SJCRH30 (cell line): Measurements from ENCODE around the gene DOCK4. TPM values are rescaled to one million over a fixed set of nuclear protein-coding genes. Genes with fewer than 3 reads are reported as not detected.

ENCODE experiments used
- DNase-seq, 2 experiments: peaks; one replicate each; pipeline ENCODE4 v3.0.0-alpha.2; 2015 to 2020
- H3K27ac ChIP-seq: fragments of 250-450 bp; sonication (Bioruptor Pico); 2 replicates; pipeline ENCODE4 v1.5.1; 2020; ENCODE audit warnings: mild to moderate bottlenecking, moderate library complexity
- H3K27me3 ChIP-seq: fragments of 250-450 bp; sonication (Bioruptor Pico); 2 replicates; pipeline ENCODE4 v1.5.1; 2020; ENCODE audit warnings: mild to moderate bottlenecking, moderate library complexity
- H3K36me3 ChIP-seq: fragments of 250-450 bp; sonication (Bioruptor Pico); 2 replicates; pipeline ENCODE4 v1.5.1; 2020; ENCODE audit warnings: mild to moderate bottlenecking, moderate library complexity
- H3K4me1 ChIP-seq: fragments of 250-450 bp; sonication (Bioruptor Pico); 2 replicates; pipeline ENCODE4 v1.5.1; 2020; ENCODE audit warnings: mild to moderate bottlenecking, moderate library complexity
- H3K4me3 ChIP-seq: fragments of 250-450 bp; sonication (Bioruptor Pico); 2 replicates; pipeline ENCODE4 v1.5.1; 2020; ENCODE audit warnings: mild to moderate bottlenecking, moderate library complexity
- H3K9me3 ChIP-seq: fragments of 250-450 bp; sonication (Bioruptor Pico); replicated peaks from 2 replicates; pipeline ENCODE4 v1.5.1; 2020; ENCODE audit warnings: mild to moderate bottlenecking, moderate library complexity
- total RNA-seq: library from RNA; depleted of rRNA; stranded (reverse); fragments of >200 nt; shearing (Covaris generic); gene quantifications from 2 replicates; pipeline ENCODE4 v1.2.3, GENCODE V29; 2014

Gene DOCK4
- total RNA-seq, 1 experiment from 2014 or later: 11.4 TPM

GRCh38 chr7:111855842-111856227 lies 350.4 kb downstream of the DOCK4 start:
- no peak for DNase-seq
- H3K36me3 ChIP-seq: no peaks in the 10 kb centered on the region
- no peaks in the 10 kb centered on the region for H3K4me1 ChIP-seq
- H3K27me3 ChIP-seq: no peaks in the 10 kb centered on the region
- H3K27ac ChIP-seq: no peak overlapping the region
- no peak overlapping the region for H3K4me3 ChIP-seq
- H3K9me3 ChIP-seq: 0 out of 2 replicates have a peak, but pooled peaks cover under 1% of the 10 kb centered on the region

GRCh38 chr7:111855161-111855841 lies 350.9 kb downstream of the DOCK4 start:
- Histone ChIP-seq H3K4me1 (no peaks in the 10 kb centered on the region), H3K9me3 (0 out of 2 replicates have a peak, but pooled peaks cover 2% of the 10 kb centered on the region), H3K36me3 (no peaks in the 10 kb centered on the region), H3K27ac (no peak overlapping the region), H3K4me3 (no peak overlapping the region), H3K27me3 (no peaks in the 10 kb centered on the region)
- DNase-seq: peak; percentile 9 to 57

GRCh38 chr7:111853201-111853990 lies 352.8 kb downstream of the DOCK4 start:
- no peak overlapping the region for H3K4me3 ChIP-seq
- H3K4me1 ChIP-seq: no peaks in the 10 kb centered on the region
- H3K36me3 ChIP-seq: no peaks in the 10 kb centered on the region
- no peaks in the 10 kb centered on the region for H3K27me3 ChIP-seq
- DNase-seq: no peak
- 0 out of 2 replicates have a peak, but pooled peaks cover 2% of the 10 kb centered on the region for H3K9me3 ChIP-seq
- no peak overlapping the region for H3K27ac ChIP-seq

- Histone ChIP-seq H3K4me3 (no peak overlapping the region), H3K27ac (no peak overlapping the region), H3K27me3 (no peaks in the 10 kb centered on the region), H3K9me3 (0 out of 2 replicates have a peak, but pooled peaks cover 2% of the 10 kb centered on the region), H3K36me3 (no peaks in the 10 kb centered on the region), H3K4me1 (no peaks in the 10 kb centered on the region)
- no peak for DNase-seq
Observed at GRCh38 chr7:111852081-111852480, 354.1 kb downstream of the DOCK4 start.

GRCh38 chr7:111846898-111847297 lies 359.3 kb downstream of the DOCK4 start:
- Histone ChIP-seq H3K9me3 (0 out of 2 replicates have a peak, but pooled peaks cover 2% of the 10 kb centered on the region), H3K27me3 (no peaks in the 10 kb centered on the region), H3K4me1 (no peaks in the 10 kb centered on the region), H3K27ac (no peak overlapping the region), H3K36me3 (no peaks in the 10 kb centered on the region), H3K4me3 (no peak overlapping the region)
- no peak for DNase-seq

- no peak overlapping the region for H3K4me3 ChIP-seq
- H3K27ac ChIP-seq: no peak overlapping the region
- H3K9me3 ChIP-seq: 0 out of 2 replicates have a peak, but pooled peaks cover 2% of the 10 kb centered on the region
- H3K36me3 ChIP-seq: no peaks in the 10 kb centered on the region
- H3K4me1 ChIP-seq: no peaks in the 10 kb centered on the region
- no peak for DNase-seq
- no peaks in the 10 kb centered on the region for H3K27me3 ChIP-seq
Observed at GRCh38 chr7:111845853-111846252, 360.3 kb downstream of the DOCK4 start.

GRCh38 chr7:111844904-111845671 lies 361.1 kb downstream of the DOCK4 start:
- Histone ChIP-seq H3K4me1 (no peaks in the 10 kb centered on the region), H3K27me3 (no peaks in the 10 kb centered on the region), H3K36me3 (no peaks in the 10 kb centered on the region), H3K27ac (no peak overlapping the region), H3K9me3 (no peaks in the 10 kb centered on the region), H3K4me3 (no peak overlapping the region)
- DNase-seq: no peak

- H3K27me3 ChIP-seq: no peaks in the 10 kb centered on the region
- no peaks in the 10 kb centered on the region for H3K9me3 ChIP-seq
- H3K36me3 ChIP-seq: no peaks in the 10 kb centered on the region
- DNase-seq: no peak
- no peaks in the 10 kb centered on the region for H3K4me1 ChIP-seq
- no peak overlapping the region for H3K4me3 ChIP-seq
- H3K27ac ChIP-seq: no peak overlapping the region
Observed at GRCh38 chr7:111842491-111842890, 363.7 kb downstream of the DOCK4 start.

- no peak for DNase-seq
- no peak overlapping the region for H3K4me3 ChIP-seq
- no peaks in the 10 kb centered on the region for H3K36me3 ChIP-seq
Observed at GRCh38 chr7:111841596-111842205, 364.5 kb downstream of the DOCK4 start.

GRCh38 chr7:111840528-111840927 lies 365.7 kb downstream of the DOCK4 start:
- no peak for DNase-seq
- H3K4me3 ChIP-seq: no peak overlapping the region
- no peaks in the 10 kb centered on the region for H3K36me3 ChIP-seq
- H3K4me1 ChIP-seq: no peaks in the 10 kb centered on the region
- H3K9me3 ChIP-seq: no peaks in the 10 kb centered on the region
- no peak overlapping the region for H3K27ac ChIP-seq
- no peaks in the 10 kb centered on the region for H3K27me3 ChIP-seq

More at GRCh38 chr7:111841596-111842205, 364.5 kb downstream of the DOCK4 start:
- H3K27ac ChIP-seq: no peak overlapping the region
- H3K27me3 ChIP-seq: no peaks in the 10 kb centered on the region
- H3K9me3 ChIP-seq: no peaks in the 10 kb centered on the region
- H3K4me1 ChIP-seq: no peaks in the 10 kb centered on the region

- DNase-seq: no peak
- Histone ChIP-seq H3K27me3 (no peaks in the 10 kb centered on the region), H3K36me3 (no peaks in the 10 kb centered on the region), H3K4me1 (no peaks in the 10 kb centered on the region), H3K9me3 (no peaks in the 10 kb centered on the region), H3K4me3 (no peak overlapping the region), H3K27ac (no peak overlapping the region)
Observed at GRCh38 chr7:111839261-111839660, 366.9 kb downstream of the DOCK4 start.

GRCh38 chr7:111836592-111836991 lies 369.6 kb downstream of the DOCK4 start:
- no peaks in the 10 kb centered on the region for H3K9me3 ChIP-seq
- H3K36me3 ChIP-seq: no peaks in the 10 kb centered on the region
- H3K27me3 ChIP-seq: no peaks in the 10 kb centered on the region
- no peak overlapping the region for H3K27ac ChIP-seq
- no peaks in the 10 kb centered on the region for H3K4me1 ChIP-seq
- H3K4me3 ChIP-seq: no peak overlapping the region
- no peak for DNase-seq

- Histone ChIP-seq H3K27ac (no peak overlapping the region), H3K4me3 (no peak overlapping the region), H3K27me3 (no peaks in the 10 kb centered on the region), H3K4me1 (no peaks in the 10 kb centered on the region), H3K36me3 (no peaks in the 10 kb centered on the region), H3K9me3 (no peaks in the 10 kb centered on the region)
- DNase-seq: no peak
Observed at GRCh38 chr7:111835066-111835465, 371.1 kb downstream of the DOCK4 start.

- no peaks in the 10 kb centered on the region for H3K27me3 ChIP-seq
- no peak overlapping the region for H3K27ac ChIP-seq
- H3K4me1 ChIP-seq: no peaks in the 10 kb centered on the region
- no peaks in the 10 kb centered on the region for H3K9me3 ChIP-seq
- H3K4me3 ChIP-seq: no peak overlapping the region
- DNase-seq: no peak
- no peaks in the 10 kb centered on the region for H3K36me3 ChIP-seq
Observed at GRCh38 chr7:111834367-111834766, 371.8 kb downstream of the DOCK4 start.
